CD4-positive, alpha-beta T cell treated with Interleukin-17A for 4 hours (primary cell): ENCODE measurements around the gene UPK2.

Source experiments
- DNase-seq: peaks from one replicate; pipeline ENCODE4 v3.0.0-alpha.2; 2020; ENCODE audit warnings: mixed read lengths

Gene UPK2

DNA sequence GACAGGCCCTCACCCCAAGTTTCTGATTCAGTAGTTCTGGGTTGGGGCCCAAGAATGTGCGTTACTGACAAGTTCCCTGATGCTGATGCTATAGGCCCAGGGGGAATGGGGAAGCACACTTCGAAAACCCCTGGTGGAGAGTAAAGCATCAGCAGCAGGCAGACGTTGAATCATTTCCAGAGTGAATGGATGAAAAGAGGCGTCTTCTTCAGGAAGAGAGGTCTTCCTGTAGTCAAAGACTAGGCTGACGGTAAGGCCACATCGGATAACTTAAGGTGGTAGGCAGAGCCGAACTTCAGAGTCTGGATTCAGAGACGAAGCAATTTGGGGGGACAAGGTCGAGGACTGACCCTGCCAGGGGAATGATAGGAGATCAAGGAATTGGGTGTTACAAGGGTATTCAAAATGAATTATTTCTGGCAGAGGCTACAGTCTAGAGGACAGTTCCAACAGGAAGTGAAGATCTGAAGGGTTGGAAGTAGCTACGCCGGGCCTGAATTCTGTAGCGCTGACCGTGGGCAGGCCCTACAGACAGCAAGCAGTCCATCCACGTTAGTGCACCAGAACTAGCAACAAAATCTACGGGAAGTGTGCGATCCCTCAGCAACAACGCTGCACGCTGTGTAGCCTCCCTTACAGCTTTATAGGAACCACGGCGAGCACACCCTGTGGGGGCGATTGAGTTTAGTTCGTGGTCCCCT, 41.0 kb downstream of the UPK2 start:
- peak; percentile 32 for DNase-seq

- peak; percentile 98 for DNase-seq
Observed at GRCh38 chr11:118997627-118998387, 41.7 kb downstream of the UPK2 start, which contains the start of gene CENATAC. Gene CENATAC, plus strand, starts transcription at chr11:118998138. Its CDS starts 60 bp downstream, at chr11:118998198.

GRCh38 chr11:118998388-118998717, 42.3 kb downstream of the UPK2 start:
- no peak for DNase-seq

DNA sequence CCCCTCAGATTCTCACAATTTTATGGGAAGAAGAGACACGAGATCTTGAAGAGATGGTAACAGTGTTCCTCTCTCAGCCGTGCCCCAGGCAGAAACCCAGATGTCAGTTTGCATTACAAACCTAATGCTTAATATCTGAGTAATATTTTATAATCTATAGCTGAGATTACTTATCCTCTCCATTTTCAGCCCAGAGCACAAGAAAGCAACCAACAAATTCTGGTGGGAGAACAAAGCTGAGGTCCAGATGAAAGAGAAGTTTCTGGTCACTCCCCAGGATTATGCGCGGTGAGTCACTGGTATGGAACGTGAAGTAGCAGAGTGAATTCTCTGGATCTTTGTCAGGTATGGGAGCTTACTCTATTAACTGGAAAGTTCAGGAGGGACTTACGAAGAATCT, 42.7 kb downstream of the UPK2 start:
- DNase-seq, result no peak

DNA sequence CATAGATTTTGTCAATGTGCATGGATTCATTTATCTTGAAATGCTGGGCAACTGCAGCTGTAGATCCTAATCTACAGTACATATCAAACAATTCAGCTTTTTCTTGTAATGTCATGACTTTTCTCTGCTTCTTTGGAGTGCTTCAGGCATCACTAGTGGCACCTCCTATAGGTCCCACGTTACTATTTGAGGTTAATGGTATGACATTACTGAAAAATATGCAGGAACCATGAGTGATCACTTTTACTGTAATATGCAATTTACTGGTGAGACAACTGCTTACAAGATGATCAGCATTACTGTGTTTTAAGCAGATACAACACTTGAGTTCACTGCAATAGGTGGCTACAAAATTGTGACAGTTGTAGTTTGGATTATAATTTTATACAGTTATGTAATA, 44.8 kb downstream of the UPK2 start:
- no peak for DNase-seq

GRCh38 chr11:119006656-119007055, 50.6 kb downstream of the UPK2 start:
- no peak for DNase-seq
